Loucy (cell line): ENCODE results near the gene USP7.

ENCODE experiments used
- H2AFZ ChIP-seq: fragments of 200-600 bp; sonication (generic); 2 replicates; pipeline ENCODE4 v1.6.0; 2016; ENCODE audit warnings: antibody characterized with exemption, mild to moderate bottlenecking, low read length, moderate library complexity
- H3F3A ChIP-seq: fragments of 200-600 bp; 2 replicates; pipeline ENCODE4 v1.6.0; 2016; ENCODE audit warnings: antibody characterized with exemption, low read depth, mild to moderate bottlenecking
- H3K27me3 ChIP-seq: fragments of 200-600 bp; sonication (generic); 2 replicates; pipeline ENCODE4 v1.6.1; 2014; ENCODE audit warnings: low read length, mild to moderate bottlenecking; ENCODE audit not compliant: insufficient read depth, poor library complexity, severe bottlenecking
- H3K36me3 ChIP-seq: fragments of 200-600 bp; sonication (generic); 2 replicates; pipeline ENCODE4 v1.6.1; 2016; ENCODE audit warnings: low read length; ENCODE audit not compliant: insufficient read depth
- H3K4me1 ChIP-seq: fragments of 200-600 bp; sonication (generic); 2 replicates; pipeline ENCODE4 v1.5.1; 2014; ENCODE audit warnings: low read length, mild to moderate bottlenecking; ENCODE audit not compliant: insufficient read depth, poor library complexity, severe bottlenecking
- H3K4me2 ChIP-seq: fragments of 200-600 bp; sonication (generic); 2 replicates; pipeline ENCODE4 v1.6.0; 2014; ENCODE audit warnings: antibody characterized with exemption, low read length, low read depth, mild to moderate bottlenecking; ENCODE audit not compliant: poor library complexity, severe bottlenecking
- H3K4me3 ChIP-seq: fragments of 200-600 bp; sonication (generic); 2 replicates; pipeline ENCODE4 v1.5.1; 2014; ENCODE audit warnings: low read length, mild to moderate bottlenecking, mixed read lengths; ENCODE audit not compliant: poor library complexity, severe bottlenecking
- H3K79me2 ChIP-seq: fragments of 200-600 bp; sonication (generic); 2 replicates; pipeline ENCODE4 v1.6.1; 2014; ENCODE audit warnings: low read length; ENCODE audit not compliant: insufficient read depth
- H3K9ac ChIP-seq: fragments of 200-600 bp; sonication (generic); 2 replicates; pipeline ENCODE4 v1.6.0; 2014; ENCODE audit warnings: mild to moderate bottlenecking, low read depth, low read length, moderate library complexity; ENCODE audit not compliant: poor library complexity, severe bottlenecking
- H3K9me2 ChIP-seq: fragments of 200-600 bp; sonication (generic); replicated peaks from 2 replicates; pipeline ENCODE4 v1.6.1; 2016; ENCODE audit warnings: low read depth, low read length, mixed read lengths
- H3K9me3 ChIP-seq: fragments of 200-600 bp; sonication (generic); 2 replicates; pipeline ENCODE4 v1.6.1; 2014; ENCODE audit warnings: mild to moderate bottlenecking, antibody characterized with exemption, low read length, low read depth; ENCODE audit not compliant: insufficient read depth
- H4K20me1 ChIP-seq: fragments of 200-600 bp; sonication (generic); 2 replicates; pipeline ENCODE4 v1.6.0; 2014; ENCODE audit warnings: antibody characterized with exemption, low read length, mild to moderate bottlenecking; ENCODE audit not compliant: insufficient read depth, poor library complexity, severe bottlenecking
- CTCF ChIP-seq: fragments of 200-600 bp; sonication (generic); conservative IDR thresholded peaks from 2 replicates; pipeline ENCODE4 v1.5.1; 2014; ENCODE audit warnings: mild to moderate bottlenecking, antibody characterized with exemption, low read length
- EZH2phosphoT487 ChIP-seq: fragments of 200-600 bp; IDR thresholded peaks from 2 replicates; pipeline ENCODE4 v1.6.1; 2018; ENCODE audit warnings: antibody characterized with exemption, mild to moderate bottlenecking, moderate library complexity, borderline replicate concordance

USP7 gene

GRCh38 chr16:8963010-8963820, 491 bp downstream of the USP7 start:
- peak overlapping the region; percentile 81 for H3K4me3 ChIP-seq
- peaks cover 48% of the 10 kb centered on the region for H3K79me2 ChIP-seq
- H3K9me3 ChIP-seq = no peaks in the 10 kb centered on the region
- no peaks in the 10 kb centered on the region for H3K27me3 ChIP-seq
- H3K4me2 ChIP-seq = peak overlapping the region; percentile 89
- H3K9ac ChIP-seq = peak overlapping the region; percentile 71
- no peaks in the 10 kb centered on the region for H3K9me2 ChIP-seq
- H2AFZ ChIP-seq = no peak overlapping the region
- no peaks in the 10 kb centered on the region for H3F3A ChIP-seq
- peaks cover 35% of the 10 kb centered on the region for H3K4me1 ChIP-seq
- TF ChIP-seq CTCF (no peak), EZH2phosphoT487 (no peak)
- peaks cover 39% of the 10 kb centered on the region for H4K20me1 ChIP-seq
- no peaks in the 10 kb centered on the region for H3K36me3 ChIP-seq

- H3K4me1 ChIP-seq = peaks cover 42% of the 10 kb centered on the region
- peaks cover 46% of the 10 kb centered on the region for H4K20me1 ChIP-seq
- H3K9me2 ChIP-seq = no peaks in the 10 kb centered on the region
- no peaks in the 10 kb centered on the region for H3K9me3 ChIP-seq
- H3K4me3 ChIP-seq = peak overlapping the region; percentile 81
- TF ChIP-seq EZH2phosphoT487 = no peak
- TF ChIP-seq CTCF = no peak
- H3K79me2 ChIP-seq = peaks cover 55% of the 10 kb centered on the region
- no peaks in the 10 kb centered on the region for H3K27me3 ChIP-seq
- H3F3A ChIP-seq = no peaks in the 10 kb centered on the region
- H3K4me2 ChIP-seq = peak overlapping the region; percentile 89
- H3K36me3 ChIP-seq = no peaks in the 10 kb centered on the region
- no peak overlapping the region for H2AFZ ChIP-seq
- H3K9ac ChIP-seq = peak overlapping the region; percentile 71
Measured at GRCh38 chr16:8962393-8963009, 1.2 kb downstream of the USP7 start.

GRCh38 chr16:8961811-8962390, 1.8 kb downstream of the USP7 start:
- Histone ChIP-seq H2AFZ (no peak overlapping the region), H3K9ac (peak overlapping the region; percentile 71), H3K4me3 (peak overlapping the region; percentile 81), H3K36me3 (no peaks in the 10 kb centered on the region), H4K20me1 (peaks cover 52% of the 10 kb centered on the region), H3K4me1 (peaks cover 43% of the 10 kb centered on the region), H3K9me3 (no peaks in the 10 kb centered on the region), H3K9me2 (no peaks in the 10 kb centered on the region), H3K79me2 (peaks cover 61% of the 10 kb centered on the region), H3F3A (no peaks in the 10 kb centered on the region), H3K27me3 (no peaks in the 10 kb centered on the region), H3K4me2 (peak overlapping the region; percentile 89)
- TF ChIP-seq CTCF (no peak), EZH2phosphoT487 (no peak)
